ENCODE measurements around the gene TMC1.

- TF ChIP-seq CTCF (IDR thresholded peaks at IDR 0.05) = no peak
- no peak for TF ChIP-seq POLR2AphosphoS5 (IDR thresholded peaks at IDR 0.05; ENCODE audit: low read depth, low read length)
- TF ChIP-seq SIN3A (IDR thresholded peaks at IDR 0.05; ENCODE audit: borderline replicate concordance, insufficient read depth, low read depth, low read length) = no peak
Measured at GRCh38 chr9:72533322-72533721, 11.9 kb downstream of the TMC1 start.

Measured in Panc1 (cell line).